Right lobe of liver (tissue), 4 donors: ENCODE data around the gene GAREM1.

Experiments
- POLR2A ChIP-seq: fragments of 450-650 bp; IDR thresholded peaks from one replicate; pipeline ENCODE4 v1.6.1; 2017; ENCODE audit warnings: antibody characterized with exemption, mild to moderate bottlenecking
- TF ChIP-seq, protein P1 (sequence below), 4 donors: fragments of 200-600 bp in 3 of 4; fragments of 450-650 bp in 1 of 4; IDR thresholded peaks; one replicate each; pipeline versions ENCODE4 v1.5.1 to v1.8.0; 2016 to 2022; ENCODE audit warnings: antibody characterized with exemption in 4 of 4, mild to moderate bottlenecking in 2 of 4
- donor health status: DM: no; HTN: no; CAD: no.
- donor health status: DM: no; HTN: no; CAD: no.
- donor health status: DM: no; HTN: yes; CAD: no.

DNA sequence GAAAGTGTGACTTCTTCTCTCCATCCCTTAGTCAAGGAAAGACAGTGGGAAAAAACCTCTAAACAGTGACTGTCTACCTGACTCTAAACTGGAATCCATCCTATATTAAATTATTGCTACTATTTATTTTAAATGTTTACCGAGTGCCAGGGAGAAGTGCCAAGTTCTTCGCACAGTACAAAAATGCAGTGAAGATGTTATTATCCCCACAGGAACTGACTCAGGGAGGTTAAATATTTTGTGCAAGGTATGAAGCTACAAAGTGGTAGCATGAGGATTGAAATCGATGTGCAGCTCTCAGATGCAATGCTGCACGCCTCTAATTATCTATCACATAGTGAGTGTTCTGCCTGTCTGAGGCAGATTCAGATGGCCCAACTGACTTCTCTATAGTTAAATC is 189.8 kb downstream of the GAREM1 start:
- TF ChIP-seq, protein P1, sequence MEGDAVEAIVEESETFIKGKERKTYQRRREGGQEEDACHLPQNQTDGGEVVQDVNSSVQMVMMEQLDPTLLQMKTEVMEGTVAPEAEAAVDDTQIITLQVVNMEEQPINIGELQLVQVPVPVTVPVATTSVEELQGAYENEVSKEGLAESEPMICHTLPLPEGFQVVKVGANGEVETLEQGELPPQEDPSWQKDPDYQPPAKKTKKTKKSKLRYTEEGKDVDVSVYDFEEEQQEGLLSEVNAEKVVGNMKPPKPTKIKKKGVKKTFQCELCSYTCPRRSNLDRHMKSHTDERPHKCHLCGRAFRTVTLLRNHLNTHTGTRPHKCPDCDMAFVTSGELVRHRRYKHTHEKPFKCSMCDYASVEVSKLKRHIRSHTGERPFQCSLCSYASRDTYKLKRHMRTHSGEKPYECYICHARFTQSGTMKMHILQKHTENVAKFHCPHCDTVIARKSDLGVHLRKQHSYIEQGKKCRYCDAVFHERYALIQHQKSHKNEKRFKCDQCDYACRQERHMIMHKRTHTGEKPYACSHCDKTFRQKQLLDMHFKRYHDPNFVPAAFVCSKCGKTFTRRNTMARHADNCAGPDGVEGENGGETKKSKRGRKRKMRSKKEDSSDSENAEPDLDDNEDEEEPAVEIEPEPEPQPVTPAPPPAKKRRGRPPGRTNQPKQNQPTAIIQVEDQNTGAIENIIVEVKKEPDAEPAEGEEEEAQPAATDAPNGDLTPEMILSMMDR (IDR thresholded peaks at IDR 0.05): no peak
- TF ChIP-seq POLR2A: no peak
